Spleen (tissue), 11 donors: ENCODE results near the gene ADGRV1. TPM values are rescaled to one million over a fixed set of nuclear protein-coding genes. Genes with fewer than 3 reads are reported as not detected.

Experiments
- DNase-seq: peaks from one replicate; pipeline ENCODE4 v3.0.0-alpha.2; 2020
- H3K27ac ChIP-seq, 8 donors: fragments of 200-600 bp; sonication (generic) in 7 of 8; 1 replicate in 4 of 8; 2 replicates in 4 of 8; pipeline versions ENCODE4 v1.5.0 to v1.8.0; 2016 to 2021; ENCODE audit warnings: inconsistent platforms in 4 of 8, mild to moderate bottlenecking in 4 of 8, moderate library complexity in 1 of 8
- H3K27me3 ChIP-seq, 7 donors: fragments of 200-600 bp; sonication (generic) in 6 of 7; replicated peaks in 1 of 7; 1 replicate in 4 of 7; 2 replicates in 3 of 7; pipeline versions ENCODE4 v1.5.0 to v1.8.0; 2016 to 2021; ENCODE audit warnings: inconsistent platforms in 3 of 7, mild to moderate bottlenecking in 1 of 7
- H3K36me3 ChIP-seq, 6 donors: fragments of 200-600 bp; sonication (generic) in 5 of 6; 1 replicate in 4 of 6; 2 replicates in 2 of 6; pipeline versions ENCODE4 v1.5.0 to v1.8.0; 2016 to 2021; ENCODE audit warnings: inconsistent platforms in 2 of 6
- H3K4me1 ChIP-seq, 6 donors: fragments of 200-600 bp; sonication (generic) in 5 of 6; 1 replicate in 3 of 6; 2 replicates in 3 of 6; pipeline versions ENCODE4 v1.5.0 to v1.8.0; 2016 to 2021; ENCODE audit warnings: inconsistent platforms in 3 of 6
- H3K4me3 ChIP-seq, 8 donors: fragments of 200-600 bp; sonication (generic) in 7 of 8; 1 replicate in 4 of 8; 2 replicates in 4 of 8; pipeline versions ENCODE4 v1.5.0 to v1.8.0; 2016 to 2021; ENCODE audit warnings: inconsistent platforms in 4 of 8, mild to moderate bottlenecking in 4 of 8, moderate library complexity in 2 of 8
- H3K9me3 ChIP-seq, 8 donors: fragments of 200-600 bp; sonication (generic) in 7 of 8; 1 replicate in 4 of 8; 2 replicates in 4 of 8; pipeline versions ENCODE4 v1.5.0 to v1.8.0; 2016 to 2021; ENCODE audit warnings: inconsistent platforms in 4 of 8
- CTCF ChIP-seq, 11 experiments: fragments of 200-600 bp in 7 of 11; fragments of 450-650 bp in 4 of 11; sonication (generic) in 4 of 11; IDR thresholded peaks in 8 of 11; conservative IDR thresholded peaks in 3 of 11; 1 replicate in 7 of 11; 2 replicates in 4 of 11; pipeline versions ENCODE4 v1.4.0 to v1.8.0; 2016 to 2021; ENCODE audit warnings: antibody characterized with exemption in 11 of 11, inconsistent platforms in 4 of 11, mild to moderate bottlenecking in 1 of 11
- POLR2A ChIP-seq, 3 donors: fragments of 450-650 bp; IDR thresholded peaks; one replicate each; pipeline ENCODE4 v1.5.1; 2017; ENCODE audit warnings: antibody characterized with exemption in 3 of 3, mild to moderate bottlenecking in 1 of 3
- POLR2AphosphoS5 ChIP-seq, 3 donors: sonication (generic); formaldehyde crosslinking; IDR thresholded peaks; one replicate each; pipeline ENCODE4 v1.5.1; 2017; ENCODE audit warnings: antibody characterized with exemption in 3 of 3
- WGBS, 5 donors: extraction: QIAGEN DNeasy Blood & Tissue Kit in 3 of 5; methylation state at CpG; one replicate each; pipeline versions ENCODE4 v1.1.5 to v1.1.7; 2013 to 2018; 5-methylcytosine and 5-hydroxymethylcytosine counted together
- intact Hi-C: fragments of 100-400 bp; cut with DNase I; formaldehyde crosslinking; loops from one replicate; pipeline ENCODE4 v1.15.0; 2023; ENCODE audit warnings: low total_unique reads
- polyA plus RNA-seq, 3 donors: library from polyadenylated mRNA; stranded (reverse); fragments of 200-250 nt; gene quantifications; one replicate each; pipeline ENCODE4 v1.2.1, GENCODE V29; 2013
- total RNA-seq, 7 donors: library from RNA; depleted of rRNA in 3 of 7; stranded (reverse); fragments of >200 nt in 3 of 7; fragmentation: NEBNext Ultra II Directional in 4 of 7; extraction: Animal tissue kit (Norgen Biotek cat#: 25700) in 4 of 7; gene quantifications; one replicate each; pipeline versions ENCODE4 v1.1.0 to v1.2.1, GENCODE V29; 2016 to 2021
- donor health status: healthy with polysubstance abuse.
- donor health status: DM: no; HTN: no; CAD: no; lungs with moderate emphysema.
- donor health status: DM: no; HTN: no; CAD: no.
- donor health status: Bipolar disorder and iron deficiency.
- donor health status: healthy.
- donor health status: DM: no; HTN: no; CAD: no.
- donor health status: DM: yes; HTN: yes; CAD: no.

The ADGRV1 gene
- total and polyA plus RNA-seq, 10 donors, result 0.08 to 0.69 (median 0.28) TPM; not detected in 3

- Histone ChIP-seq H3K27me3 (no peaks in the 10 kb centered on the region), H3K36me3 (no peaks in the 10 kb centered on the region), H3K9me3 (no peaks in the 10 kb centered on the region), H3K4me1 (no peaks in the 10 kb centered on the region), H3K4me3 (no peak overlapping the region), H3K27ac (no peak overlapping the region)
- intact Hi-C loops, result no loop called here
- no peak for DNase-seq
- TF ChIP-seq CTCF (IDR thresholded peaks at IDR 0.05 in 8 of 11, conservative IDR thresholded peaks at IDR 0.05 in 3 of 11) (no peak), POLR2A (IDR thresholded peaks at IDR 0.05) (no peak), POLR2AphosphoS5 (IDR thresholded peaks at IDR 0.05) (no peak)
Observed at GRCh38 chr5:90962481-90962880, 403.9 kb downstream of the ADGRV1 start.

GRCh38 chr5:90965110-90965685 is 406.6 kb downstream of the ADGRV1 start:
- H3K4me1 ChIP-seq, result no peaks in the 10 kb centered on the region
- intact Hi-C loops, result no loop called here
- H3K27ac ChIP-seq, result no peak overlapping the region
- 90 to 94% (median 92%) methylated on average over 7 of the region's 7 CpGs for WGBS, 5 donors
- TF ChIP-seq CTCF (IDR thresholded peaks at IDR 0.05 in 8 of 11, conservative IDR thresholded peaks at IDR 0.05 in 3 of 11) (no peak), POLR2A (IDR thresholded peaks at IDR 0.05) (no peak), POLR2AphosphoS5 (IDR thresholded peaks at IDR 0.05) (no peak)
- no peak for DNase-seq
- peaks cover 0 to 10% (median 3%) of the 10 kb centered on the region in 8 donors for H3K9me3 ChIP-seq
- no peaks in the 10 kb centered on the region for H3K36me3 ChIP-seq
- no peak overlapping the region for H3K4me3 ChIP-seq
- H3K27me3 ChIP-seq, result no peaks in the 10 kb centered on the region

- no peak for DNase-seq
- Histone ChIP-seq H3K4me3 (no peak overlapping the region), H3K4me1 (no peaks in the 10 kb centered on the region), H3K27ac (peak overlapping the region in 6 of 8 donors; percentile 18 to 64 (median 52)), H3K36me3 (no peaks in the 10 kb centered on the region), H3K27me3 (no peaks in the 10 kb centered on the region), H3K9me3 (peaks cover 0 to 15% (median 3%) of the 10 kb centered on the region in 8 donors)
- intact Hi-C loops, result no loop called here
- TF ChIP-seq POLR2AphosphoS5 (IDR thresholded peaks at IDR 0.05) (no peak), CTCF (IDR thresholded peaks at IDR 0.05 in 8 of 11, conservative IDR thresholded peaks at IDR 0.05 in 3 of 11) (no peak), POLR2A (IDR thresholded peaks at IDR 0.05) (no peak)
- 32 to 43% (median 40%) methylated on average over 2 of the region's 2 CpGs for WGBS, 5 donors
Observed at GRCh38 chr5:90967443-90967842, 408.8 kb downstream of the ADGRV1 start.

GRCh38 chr5:90967851-90968250 is 409.3 kb downstream of the ADGRV1 start:
- no peak for DNase-seq
- peaks cover 0 to 15% (median 3%) of the 10 kb centered on the region in 8 donors for H3K9me3 ChIP-seq
- peak overlapping the region in 6 of 8 donors; percentile 18 to 64 (median 52) for H3K27ac ChIP-seq
- no peaks in the 10 kb centered on the region for H3K27me3 ChIP-seq
- 22 to 55% (median 49%) methylated on average over 4 of the region's 4 CpGs for WGBS, 5 donors
- no peaks in the 10 kb centered on the region for H3K36me3 ChIP-seq
- no peaks in the 10 kb centered on the region for H3K4me1 ChIP-seq
- no peak overlapping the region for H3K4me3 ChIP-seq
- TF ChIP-seq CTCF (IDR thresholded peaks at IDR 0.05 in 8 of 11, conservative IDR thresholded peaks at IDR 0.05 in 3 of 11), result no peak
- no peak for TF ChIP-seq POLR2AphosphoS5 (IDR thresholded peaks at IDR 0.05)
- TF ChIP-seq POLR2A (IDR thresholded peaks at IDR 0.05), result no peak
- intact Hi-C loops, result no loop called here
